Inflammatory macrophage (primary cell): Measurements from ENCODE around the gene CYBB.
"Not testable (repeated sequence)": the region's sequence is repeated elsewhere in the genome, so short reads cannot be mapped to it uniquely, and the experiment has no call there.

Experiments used
- DNase-seq, 2 donors: peaks; one replicate each; pipeline ENCODE4 v3.0.0-alpha.2; 2020 to 2022
- total RNA-seq, 18 experiments: gene quantifications; one replicate each; lab custom pipeline; 2026; ENCODE audit warnings: mixed read lengths in 6 of 18, inconsistent platforms in 2 of 18; lab: John Stamatoyannopoulos, UW

Gene CYBB
- total RNA-seq = 1,343 to 5,546 (median 3,689) reads per million in 18 experiments

DNA sequence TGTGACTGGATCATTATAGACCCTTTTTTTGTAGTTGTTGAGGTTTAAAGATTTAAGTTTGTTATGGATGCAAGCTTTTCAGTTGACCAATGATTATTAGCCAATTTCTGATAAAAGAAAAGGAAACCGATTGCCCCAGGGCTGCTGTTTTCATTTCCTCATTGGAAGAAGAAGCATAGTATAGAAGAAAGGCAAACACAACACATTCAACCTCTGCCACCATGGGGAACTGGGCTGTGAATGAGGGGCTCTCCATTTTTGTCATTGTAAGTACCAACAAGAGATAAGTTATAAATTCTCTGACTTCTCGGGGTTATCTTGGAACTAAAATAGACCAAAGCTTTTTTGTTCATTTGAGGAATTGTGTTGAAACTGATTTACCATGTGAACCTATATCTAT is at the start of gene CYBB:
TSS of gene CYBB (plus strand) at position 203 of the 400 bp plus-strand sequence. CDS start at position 222, 19 bp downstream.
- DNase-seq = peak; percentile 75 to 85

- DNase-seq = peak; percentile 85 to 86
Observed at GRCh38 chrX:37745354-37745753, 34.5 kb upstream of the CYBB start.

DNA sequence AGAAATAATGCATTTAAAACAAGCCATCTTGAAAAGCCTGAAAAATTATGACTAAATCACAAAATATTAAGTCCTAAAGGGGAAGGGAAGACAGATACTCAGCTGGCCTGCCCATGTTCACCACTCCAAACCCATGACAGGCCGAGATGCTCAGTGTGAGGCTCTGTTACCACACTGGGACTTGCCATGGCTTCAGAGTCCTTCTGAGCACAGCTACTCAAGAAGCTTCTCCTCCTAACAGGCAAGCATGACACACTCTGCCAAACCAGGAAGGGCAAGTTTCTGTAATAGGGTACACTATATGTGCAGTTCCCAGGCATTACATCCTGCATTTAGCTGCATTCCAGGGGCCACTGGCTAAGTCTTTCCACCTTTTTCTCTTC is 34.0 kb upstream of the CYBB start:
- DNase-seq = peak; percentile 71 to 73

- peak; percentile 88 to 94 for DNase-seq
Observed at GRCh38 chrX:37746218-37746941, 33.5 kb upstream of the CYBB start.

- no peak for DNase-seq
Observed at GRCh38 chrX:37746951-37747350, 32.9 kb upstream of the CYBB start.

DNA sequence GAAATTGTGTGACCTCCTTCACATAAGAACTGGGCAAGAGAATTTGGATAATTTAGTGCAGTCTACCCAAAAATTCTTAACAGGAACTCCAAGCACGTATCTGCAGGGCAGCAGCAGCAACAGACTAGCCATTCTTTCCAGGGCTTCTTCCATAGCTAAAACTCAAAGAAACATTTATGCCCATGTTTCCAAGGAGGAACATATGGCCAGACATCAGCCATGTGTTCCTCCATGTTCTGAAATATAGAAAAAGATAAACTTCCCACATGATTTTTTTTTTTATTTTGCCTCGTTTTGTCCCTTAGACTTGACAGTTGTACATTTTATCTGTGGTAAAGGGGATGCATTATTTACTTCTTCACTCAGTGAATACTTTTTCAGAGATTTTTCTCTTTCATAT is 27.6 kb upstream of the CYBB start:
- no peak for DNase-seq

DNA sequence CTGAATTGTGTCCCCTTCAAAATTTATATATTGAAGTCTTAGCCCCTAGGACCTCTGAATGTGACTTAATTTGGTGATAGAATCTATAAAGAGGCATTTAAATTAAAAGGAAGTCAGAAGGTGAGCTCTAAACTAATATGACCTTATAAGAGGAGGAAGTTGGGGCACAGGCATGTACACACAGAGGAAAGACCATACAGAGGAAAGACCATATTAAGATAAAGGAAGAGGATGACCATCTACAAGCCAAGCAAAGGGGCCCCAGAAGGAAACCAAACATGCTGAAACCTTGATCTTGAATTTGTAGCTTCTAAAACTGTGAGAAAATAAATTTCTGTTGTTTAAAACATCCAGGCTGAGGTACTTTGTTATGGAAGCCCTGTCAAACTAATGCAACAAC is 26.9 kb upstream of the CYBB start:
- peak; percentile 45 to 51 for DNase-seq

DNA sequence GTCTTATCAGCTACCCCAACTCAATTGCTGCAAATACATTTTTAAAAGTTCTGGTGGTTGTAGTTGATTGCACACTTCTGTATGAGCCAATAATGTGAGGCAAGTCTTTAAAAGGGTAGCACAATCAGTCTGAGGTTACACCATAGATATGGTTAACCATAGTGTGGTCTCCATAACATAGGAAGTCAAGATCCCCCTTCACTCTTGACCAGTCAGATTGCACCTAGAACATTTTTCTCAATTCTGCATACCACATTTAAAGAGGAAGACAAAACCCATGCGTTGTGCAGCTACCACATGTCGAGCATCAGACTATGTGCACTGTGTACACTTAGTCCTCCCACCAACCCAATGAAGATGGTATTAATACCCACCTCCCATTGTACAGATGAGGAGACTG is 26.5 kb upstream of the CYBB start:
- peak; percentile 84 to 90 for DNase-seq

DNA sequence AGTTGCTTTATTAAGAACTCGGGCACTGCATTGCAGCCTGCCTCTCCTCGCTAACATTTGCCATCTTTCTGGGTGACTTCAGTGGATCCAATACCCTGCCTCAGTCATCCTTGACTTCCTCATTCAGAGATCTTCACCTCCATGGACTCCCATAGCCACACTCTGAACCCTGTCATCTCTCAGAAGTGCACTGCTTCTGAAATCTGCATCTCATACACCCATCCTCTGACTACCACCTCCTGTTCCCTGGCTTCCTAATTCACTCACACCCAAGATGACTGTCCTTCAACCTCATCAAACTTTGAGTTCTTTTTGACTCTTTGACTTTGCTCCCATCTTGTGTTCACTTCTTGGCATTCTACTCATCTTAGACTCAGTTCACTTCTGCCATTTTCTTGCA is 25.3 kb upstream of the CYBB start:
- peak in 1 of 2 donors; percentile 8 for DNase-seq

DNA sequence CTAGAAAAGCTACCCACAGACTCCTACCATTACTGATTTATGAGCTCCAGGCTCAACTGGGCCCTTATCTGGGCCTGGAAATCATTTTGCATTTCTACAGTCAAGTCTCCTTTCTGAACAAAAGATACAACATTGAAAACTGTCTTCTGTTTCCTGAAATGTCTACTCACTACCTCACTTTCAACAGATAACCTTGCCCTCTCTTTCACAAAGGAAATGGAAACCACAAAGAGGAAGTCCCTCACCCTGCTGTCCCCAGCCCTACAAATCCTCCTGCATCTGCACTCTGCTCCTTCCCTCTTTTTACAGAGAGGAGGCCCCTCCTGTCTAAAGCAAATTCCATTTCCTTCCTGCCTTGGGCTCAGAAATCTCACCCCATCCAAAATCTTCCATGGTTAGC is 24.8 kb upstream of the CYBB start:
- peak; percentile 77 to 83 for DNase-seq

DNA sequence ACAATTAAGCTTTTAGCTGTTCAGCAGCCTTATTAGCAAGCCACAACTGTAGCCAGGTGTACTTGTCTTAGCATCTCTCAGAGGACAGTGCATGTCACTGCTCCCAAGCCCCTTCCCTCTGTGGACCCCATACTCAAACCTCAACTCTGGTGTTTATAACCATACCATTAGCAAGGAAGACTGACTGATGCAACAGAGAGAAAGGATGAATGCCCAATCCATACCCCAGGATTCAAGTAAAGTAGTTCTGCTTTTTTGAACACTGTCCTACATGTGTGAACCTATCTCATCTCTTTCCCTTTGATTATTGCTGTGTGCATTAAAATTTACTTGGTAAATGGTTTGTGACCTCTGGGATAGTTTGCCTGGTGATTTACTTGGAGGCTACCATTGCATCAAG is 22.8 kb upstream of the CYBB start:
- no peak for DNase-seq

GRCh38 chrX:37759351-37759750 is 20.5 kb upstream of the CYBB start:
- peak; percentile 59 to 69 for DNase-seq

- no peak for DNase-seq
Observed at GRCh38 chrX:37759878-37760418, 19.9 kb upstream of the CYBB start.

- no peak for DNase-seq
Observed at GRCh38 chrX:37763400-37763799, 16.5 kb upstream of the CYBB start.

DNA sequence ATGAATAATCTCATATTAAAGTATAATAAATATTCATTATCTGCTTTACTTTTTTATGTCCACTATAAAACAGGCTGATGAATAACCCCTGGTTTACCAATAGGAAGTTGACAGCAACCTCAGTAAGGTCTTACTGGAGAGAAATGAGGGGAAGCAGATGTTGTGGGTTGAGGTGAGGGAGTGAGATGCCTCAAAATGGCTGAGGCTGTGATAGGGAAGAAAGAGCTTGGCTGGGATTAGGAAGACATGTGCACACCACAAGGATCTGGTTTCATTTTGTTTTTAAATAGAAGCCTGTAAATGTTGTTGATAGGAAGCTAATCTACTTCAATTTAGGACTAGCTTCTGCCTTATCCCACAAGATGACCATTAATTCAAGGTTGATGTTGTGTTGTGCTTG is 14.4 kb upstream of the CYBB start:
- peak; percentile 44 to 50 for DNase-seq

GRCh38 chrX:37767430-37767829 is 12.4 kb upstream of the CYBB start:
- peak; percentile 40 to 57 for DNase-seq

- DNase-seq = not testable (repeated sequence)
Observed at GRCh38 chrX:37768866-37769265, 11.0 kb upstream of the CYBB start.

GRCh38 chrX:37776283-37776986 is 3.4 kb upstream of the CYBB start:
- DNase-seq = no peak

GRCh38 chrX:37776987-37777325 is 2.9 kb upstream of the CYBB start:
- peak in 1 of 2 donors; percentile 47 for DNase-seq

GRCh38 chrX:37781081-37781480 is 1.2 kb downstream of the CYBB start:
- no peak for DNase-seq

DNA sequence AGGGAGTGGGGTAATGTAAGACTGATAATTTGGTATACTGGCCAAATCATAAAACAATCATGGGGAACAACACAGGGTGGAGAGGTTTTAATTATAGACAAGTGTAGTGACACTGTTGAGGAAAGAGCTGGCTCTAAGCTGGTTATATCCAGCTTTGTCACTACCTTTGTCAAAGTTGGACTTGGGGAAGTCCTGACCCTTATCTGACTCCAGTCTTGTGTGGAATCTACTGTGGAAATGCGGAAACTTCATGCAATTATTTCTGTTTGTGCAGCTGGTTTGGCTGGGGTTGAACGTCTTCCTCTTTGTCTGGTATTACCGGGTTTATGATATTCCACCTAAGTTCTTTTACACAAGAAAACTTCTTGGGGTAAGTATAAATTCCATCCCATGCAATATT is 2.0 kb downstream of the CYBB start:
- peak; percentile 64 to 75 for DNase-seq

DNA sequence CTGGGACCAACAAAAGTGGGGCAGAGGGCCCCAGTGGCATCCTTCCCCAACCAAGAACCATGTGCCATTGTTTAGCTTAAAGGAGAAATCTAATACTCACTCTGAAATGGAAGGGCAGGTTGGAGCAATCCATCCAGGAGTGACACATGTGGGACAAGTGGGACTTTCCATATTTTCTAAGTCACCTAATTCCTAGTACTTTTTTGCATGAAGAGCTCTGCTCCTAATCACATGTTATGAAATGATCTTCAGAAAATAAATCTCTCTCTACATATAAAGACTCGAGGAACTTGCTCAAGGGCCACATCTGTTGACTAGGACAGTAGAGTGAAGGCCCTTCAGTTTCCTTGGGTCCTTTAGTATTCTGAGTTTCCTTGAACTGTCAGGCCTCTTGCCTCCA is 2.5 kb downstream of the CYBB start:
- DNase-seq = peak; percentile 37 to 57

GRCh38 chrX:37783305-37783704 is 3.4 kb downstream of the CYBB start:
- DNase-seq = peak; percentile 69 to 70

DNA sequence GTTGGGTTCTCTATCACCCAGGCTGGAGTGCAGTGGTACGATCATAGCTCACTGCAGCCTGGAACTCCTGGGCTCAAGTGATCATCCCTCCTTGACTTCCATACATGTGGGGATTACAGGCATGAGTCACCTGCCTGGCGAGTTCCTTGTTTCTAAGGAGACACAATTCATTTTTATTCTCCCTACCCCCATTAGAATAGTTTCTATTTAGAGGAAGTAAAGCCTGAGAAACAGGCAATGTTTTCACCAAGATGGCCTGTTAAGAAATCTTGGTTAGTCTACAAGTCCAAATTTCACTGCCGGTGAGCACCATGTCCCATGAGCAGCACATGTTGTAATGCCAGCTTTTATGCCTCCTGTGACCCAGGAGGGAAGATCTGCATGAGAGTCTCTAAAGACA is 5.7 kb downstream of the CYBB start:
- peak; percentile 89 to 94 for DNase-seq
